Bronchial epithelial cell (primary cell): ENCODE results near the gene CDK15. TPM values are rescaled to one million over a fixed set of nuclear protein-coding genes. Genes with fewer than 3 reads are reported as not detected.

Experiments used
- DNase-seq: peaks from one replicate; pipeline ENCODE4 v3.0.0-alpha.2; 2010; ENCODE audit warnings: low read depth
- FAIRE-seq: peaks from 2 replicates; lab custom pipeline; 2011; peaks lifted over from hg19 to GRCh38; lab: Jason Lieb, UNC
- H3K27me3 ChIP-seq: 2 replicates; pipeline ENCODE4 v1.5.1; 2011; ENCODE audit warnings: low read length; ENCODE audit not compliant: control insufficient read depth, insufficient read depth
- H3K36me3 ChIP-seq: 2 replicates; pipeline ENCODE4 v1.5.1; 2011; ENCODE audit warnings: low read length; ENCODE audit not compliant: control insufficient read depth, insufficient read depth
- H3K4me3 ChIP-seq: 2 replicates; pipeline ENCODE4 v1.5.1; 2011; ENCODE audit warnings: mild to moderate bottlenecking, low read depth, low read length, control low read depth
- total RNA-seq: library from RNA; depleted of rRNA; stranded (reverse); fragments of >200 nt; gene quantifications from 2 replicates; pipeline ENCODE4 v1.2.1, GENCODE V29; 2014
- TF ChIP-seq, protein P1 (sequence below): IDR thresholded peaks from 2 replicates; pipeline ENCODE4 v1.5.1; 2011; ENCODE audit warnings: mild to moderate bottlenecking, moderate library complexity, low read length, control low read depth, inconsistent platforms; ENCODE audit not compliant: insufficient read depth, severe bottlenecking

CDK15 gene
- total RNA-seq, 1 donor from 2014 or later, result 0.26 TPM

DNA sequence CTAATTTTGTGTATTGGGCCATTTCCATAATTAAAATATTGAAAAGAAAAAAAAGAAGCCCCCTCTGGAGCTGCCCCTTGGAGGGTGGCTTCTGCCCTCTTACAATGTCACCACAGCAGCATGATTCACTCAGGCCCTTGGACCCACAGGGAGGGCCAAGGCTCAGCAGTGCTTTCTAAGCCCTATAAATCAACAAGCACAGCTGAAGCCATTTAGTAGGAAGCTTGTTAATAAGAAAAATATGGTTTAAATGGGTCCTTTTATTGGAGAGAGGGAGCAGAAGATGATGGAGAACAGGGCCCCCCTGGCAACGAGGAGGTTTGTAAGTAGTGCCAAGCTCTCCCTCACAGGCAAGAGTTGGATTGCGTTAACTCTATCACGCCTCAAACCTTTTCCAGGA is 119.7 kb downstream of the CDK15 start:
- TF ChIP-seq, protein P1, sequence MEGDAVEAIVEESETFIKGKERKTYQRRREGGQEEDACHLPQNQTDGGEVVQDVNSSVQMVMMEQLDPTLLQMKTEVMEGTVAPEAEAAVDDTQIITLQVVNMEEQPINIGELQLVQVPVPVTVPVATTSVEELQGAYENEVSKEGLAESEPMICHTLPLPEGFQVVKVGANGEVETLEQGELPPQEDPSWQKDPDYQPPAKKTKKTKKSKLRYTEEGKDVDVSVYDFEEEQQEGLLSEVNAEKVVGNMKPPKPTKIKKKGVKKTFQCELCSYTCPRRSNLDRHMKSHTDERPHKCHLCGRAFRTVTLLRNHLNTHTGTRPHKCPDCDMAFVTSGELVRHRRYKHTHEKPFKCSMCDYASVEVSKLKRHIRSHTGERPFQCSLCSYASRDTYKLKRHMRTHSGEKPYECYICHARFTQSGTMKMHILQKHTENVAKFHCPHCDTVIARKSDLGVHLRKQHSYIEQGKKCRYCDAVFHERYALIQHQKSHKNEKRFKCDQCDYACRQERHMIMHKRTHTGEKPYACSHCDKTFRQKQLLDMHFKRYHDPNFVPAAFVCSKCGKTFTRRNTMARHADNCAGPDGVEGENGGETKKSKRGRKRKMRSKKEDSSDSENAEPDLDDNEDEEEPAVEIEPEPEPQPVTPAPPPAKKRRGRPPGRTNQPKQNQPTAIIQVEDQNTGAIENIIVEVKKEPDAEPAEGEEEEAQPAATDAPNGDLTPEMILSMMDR, result no peak
- FAIRE-seq, result no peak
- no peak overlapping the region for H3K4me3 ChIP-seq
- no peaks in the 10 kb centered on the region for H3K27me3 ChIP-seq
- no peak for DNase-seq
- H3K36me3 ChIP-seq, result no peaks in the 10 kb centered on the region

DNA sequence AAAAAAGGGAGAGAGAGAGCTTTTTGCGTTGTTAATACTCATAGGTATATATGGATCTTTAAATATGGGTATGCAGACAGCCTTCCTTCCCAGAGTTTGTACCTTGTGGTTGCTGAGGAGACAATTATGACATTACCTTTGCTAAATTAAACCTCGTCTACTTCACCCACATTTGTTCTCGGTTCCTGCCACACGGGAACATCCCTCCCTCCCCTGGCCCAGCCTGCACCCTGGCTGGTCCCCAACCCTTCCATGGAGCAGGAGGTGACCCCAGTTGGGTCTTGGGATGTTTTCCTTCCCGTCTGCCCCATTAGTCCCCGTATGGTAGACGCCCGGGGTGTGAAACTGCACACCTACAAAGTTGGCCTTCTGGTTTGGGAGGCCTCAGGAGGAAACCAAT is 122.0 kb downstream of the CDK15 start:
- DNase-seq (no peak), FAIRE-seq (no peak)
- TF ChIP-seq, protein P1, result no peak
- H3K4me3 ChIP-seq, result no peak overlapping the region
- H3K36me3 ChIP-seq, result no peaks in the 10 kb centered on the region
- no peaks in the 10 kb centered on the region for H3K27me3 ChIP-seq

DNA sequence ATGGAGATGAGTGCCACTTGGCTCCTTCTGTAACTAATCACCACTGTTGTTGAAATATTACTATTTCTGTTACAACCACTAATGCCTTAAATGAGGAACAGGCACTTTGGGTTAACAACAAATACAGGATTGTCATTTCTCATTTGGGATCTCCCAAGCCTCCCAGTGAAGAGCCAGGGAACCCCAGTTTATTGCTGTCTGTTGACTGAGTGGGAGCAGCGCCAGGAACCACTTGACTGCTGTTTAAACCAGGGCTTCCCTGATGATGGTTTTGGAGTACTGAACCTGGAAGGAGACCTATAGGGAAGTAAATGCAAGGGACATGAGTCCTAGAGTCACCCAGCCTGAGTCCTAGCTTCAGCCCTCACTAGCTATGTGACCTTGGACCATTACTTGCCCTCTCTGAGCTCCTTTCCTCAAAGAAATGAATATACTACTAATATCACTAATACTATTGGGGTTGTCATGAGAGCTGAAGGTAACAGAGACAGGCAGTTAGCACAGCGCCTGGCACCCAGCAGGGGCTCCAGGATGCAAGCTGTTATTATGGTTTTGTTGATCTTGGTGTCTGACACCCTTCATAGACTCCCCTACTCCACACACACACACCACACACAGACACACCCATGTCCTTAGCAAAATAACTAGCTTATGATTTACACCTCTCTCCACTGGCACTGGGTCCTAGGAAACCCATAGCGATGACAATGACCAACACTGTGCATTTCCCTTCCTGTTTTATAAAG is 123.1 kb downstream of the CDK15 start:
- Histone ChIP-seq H3K4me3 (no peak overlapping the region), H3K36me3 (no peaks in the 10 kb centered on the region), H3K27me3 (no peaks in the 10 kb centered on the region)
- FAIRE-seq (no peak), DNase-seq (no peak)
- TF ChIP-seq, protein P1, result no peak

DNA sequence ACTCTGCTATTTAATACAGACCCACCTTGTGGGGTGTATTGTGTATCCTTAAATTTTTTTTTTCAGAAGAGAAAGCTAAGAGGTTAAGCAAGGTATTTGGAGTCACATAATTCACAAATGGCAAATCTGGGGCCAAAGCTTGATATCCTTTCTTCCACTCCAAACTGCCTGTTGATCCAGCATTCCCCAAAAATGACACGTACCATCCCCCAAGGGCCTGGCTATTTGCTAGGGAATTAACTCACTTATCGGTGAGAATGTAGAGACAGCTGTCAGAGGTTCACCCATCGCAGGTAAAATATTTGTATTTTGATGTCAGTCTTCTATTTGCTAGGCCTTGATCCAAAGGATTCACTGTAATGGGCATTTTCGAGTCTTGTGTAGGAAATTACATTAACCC is 123.7 kb downstream of the CDK15 start:
- H3K4me3 ChIP-seq, result no peak overlapping the region
- H3K36me3 ChIP-seq, result no peaks in the 10 kb centered on the region
- H3K27me3 ChIP-seq, result no peaks in the 10 kb centered on the region
- TF ChIP-seq, protein P1, result no peak
- DNase-seq (no peak), FAIRE-seq (no peak)

DNA sequence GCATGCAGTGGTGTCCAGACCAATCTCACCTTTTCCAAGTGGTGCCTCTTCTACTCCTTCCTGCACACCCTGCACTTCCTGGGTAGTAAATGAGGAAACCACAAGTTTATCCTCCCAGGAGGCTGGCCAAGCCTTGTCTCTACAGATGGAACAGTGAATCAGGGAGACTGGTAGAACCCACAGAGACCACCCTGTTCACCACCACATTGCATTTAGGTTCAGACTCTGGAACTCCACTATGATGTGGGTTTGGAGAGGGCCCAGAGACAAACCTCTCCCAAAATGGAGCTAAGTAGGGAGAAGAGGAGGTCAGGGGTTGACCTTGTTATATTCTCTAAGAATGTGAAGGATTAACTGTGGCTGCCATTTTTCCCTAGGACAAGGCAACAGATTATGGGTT is 124.5 kb downstream of the CDK15 start:
- DNase-seq, result no peak
- TF ChIP-seq, protein P1, result no peak
- Histone ChIP-seq H3K4me3 (no peak overlapping the region), H3K36me3 (no peaks in the 10 kb centered on the region), H3K27me3 (no peaks in the 10 kb centered on the region)
- FAIRE-seq, result no peak

DNA sequence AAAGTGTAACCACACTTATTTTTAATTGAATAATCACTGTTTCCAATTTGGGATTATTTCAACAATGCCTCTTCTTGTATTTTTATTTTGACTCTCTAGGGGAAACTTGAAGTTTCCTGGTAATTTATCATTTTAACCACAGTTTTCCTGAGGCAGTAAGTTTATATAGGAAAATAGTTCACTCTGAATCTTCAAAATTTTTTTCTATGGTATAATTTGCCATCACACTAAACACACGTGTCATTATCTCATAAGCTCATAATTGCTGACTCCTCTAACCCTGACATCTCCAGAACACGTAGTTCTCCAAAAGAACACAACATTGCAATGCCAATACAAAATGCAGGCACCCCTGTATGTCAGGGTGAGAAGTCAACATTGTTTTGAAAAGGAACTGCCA is 125.1 kb downstream of the CDK15 start:
- H3K36me3 ChIP-seq, result no peaks in the 10 kb centered on the region
- no peak overlapping the region for H3K4me3 ChIP-seq
- H3K27me3 ChIP-seq, result no peaks in the 10 kb centered on the region
- no peak for DNase-seq
- no peak for FAIRE-seq
- TF ChIP-seq, protein P1, result no peak
